Neural progenitor cell (in vitro differentiated cells): ENCODE results near the gene TAF10.

Source experiments
- EZH2 ChIP-seq: fragments of 200-600 bp; sonication (generic); IDR thresholded peaks from 2 replicates; pipeline ENCODE4 v1.6.1; 2017; ENCODE audit warnings: antibody characterized with exemption, mild to moderate bottlenecking, moderate library complexity
- EZH2phosphoT487 ChIP-seq: fragments of 200-600 bp; sonication (generic); IDR thresholded peaks from 2 replicates; pipeline ENCODE4 v1.6.1; 2017; ENCODE audit warnings: antibody characterized with exemption
- TF ChIP-seq, protein P1 (sequence below): fragments of 200-600 bp; sonication (generic); IDR thresholded peaks from 2 replicates; pipeline ENCODE4 v1.5.1; 2017; ENCODE audit warnings: antibody characterized with exemption, mild to moderate bottlenecking

DNA sequence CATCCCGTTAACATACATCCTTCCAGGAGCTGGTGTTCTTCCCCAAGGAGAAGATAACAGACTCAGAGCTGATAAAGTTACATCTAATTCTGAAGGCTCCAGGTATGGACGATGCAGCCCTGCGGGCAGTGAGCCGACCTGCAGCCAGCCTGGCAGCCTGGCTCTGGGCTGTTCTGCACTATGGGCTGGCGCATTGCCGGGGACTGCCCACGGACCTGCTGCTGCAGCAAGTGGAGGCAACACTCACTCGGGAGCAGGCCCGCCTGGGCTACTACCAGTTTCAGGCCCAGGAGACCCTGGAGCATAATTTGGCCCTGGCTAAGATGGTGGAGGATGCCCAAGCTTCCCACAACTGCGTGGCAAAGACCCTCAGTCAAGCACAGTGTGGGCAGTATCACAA is 48.3 kb downstream of the TAF10 start:
- TF ChIP-seq, protein P1, sequence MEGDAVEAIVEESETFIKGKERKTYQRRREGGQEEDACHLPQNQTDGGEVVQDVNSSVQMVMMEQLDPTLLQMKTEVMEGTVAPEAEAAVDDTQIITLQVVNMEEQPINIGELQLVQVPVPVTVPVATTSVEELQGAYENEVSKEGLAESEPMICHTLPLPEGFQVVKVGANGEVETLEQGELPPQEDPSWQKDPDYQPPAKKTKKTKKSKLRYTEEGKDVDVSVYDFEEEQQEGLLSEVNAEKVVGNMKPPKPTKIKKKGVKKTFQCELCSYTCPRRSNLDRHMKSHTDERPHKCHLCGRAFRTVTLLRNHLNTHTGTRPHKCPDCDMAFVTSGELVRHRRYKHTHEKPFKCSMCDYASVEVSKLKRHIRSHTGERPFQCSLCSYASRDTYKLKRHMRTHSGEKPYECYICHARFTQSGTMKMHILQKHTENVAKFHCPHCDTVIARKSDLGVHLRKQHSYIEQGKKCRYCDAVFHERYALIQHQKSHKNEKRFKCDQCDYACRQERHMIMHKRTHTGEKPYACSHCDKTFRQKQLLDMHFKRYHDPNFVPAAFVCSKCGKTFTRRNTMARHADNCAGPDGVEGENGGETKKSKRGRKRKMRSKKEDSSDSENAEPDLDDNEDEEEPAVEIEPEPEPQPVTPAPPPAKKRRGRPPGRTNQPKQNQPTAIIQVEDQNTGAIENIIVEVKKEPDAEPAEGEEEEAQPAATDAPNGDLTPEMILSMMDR = no peak
- TF ChIP-seq EZH2 (no peak), EZH2phosphoT487 (no peak)
